Keratinocyte (primary cell): ENCODE results near the gene SKI. TPM values are rescaled to one million over a fixed set of nuclear protein-coding genes. Genes with fewer than 3 reads are reported as not detected.

ENCODE experiments used
- DNase-seq: peaks from one replicate; pipeline ENCODE4 v3.0.0-alpha.2; 2011; ENCODE audit warnings: low read depth, missing footprints, low spot score
- FAIRE-seq: peaks from 2 replicates; lab custom pipeline; 2011; peaks lifted over from hg19 to GRCh38; lab: Jason Lieb, UNC
- H2AFZ ChIP-seq: 2 replicates; pipeline ENCODE4 v1.6.0; 2012; ENCODE audit warnings: low read length, control low read depth, inconsistent platforms; ENCODE audit not compliant: control insufficient read depth
- H3K27ac ChIP-seq: 2 replicates; pipeline ENCODE4 v1.5.1; 2011; ENCODE audit warnings: low read length; ENCODE audit not compliant: control insufficient read depth, insufficient read depth
- H3K27me3 ChIP-seq: 3 replicates; pipeline ENCODE4 v1.6.0; 2011; ENCODE audit warnings: low read length; ENCODE audit not compliant: control insufficient read depth, insufficient read depth; ENCODE audit errors: extremely low read depth
- H3K36me3 ChIP-seq, 2 experiments: 2 replicates in 1 of 2; 3 replicates in 1 of 2; pipeline ENCODE4 v1.5.1; 2011; ENCODE audit warnings: low read length in 2 of 2, mild to moderate bottlenecking in 1 of 2; ENCODE audit not compliant: control insufficient read depth in 2 of 2, insufficient read depth in 2 of 2; ENCODE audit errors: extremely low read depth in 1 of 2
- H3K4me1 ChIP-seq: 3 replicates; pipeline ENCODE4 v1.5.1; 2011; ENCODE audit warnings: low read length; ENCODE audit not compliant: control insufficient read depth, insufficient read depth; ENCODE audit errors: extremely low read depth
- H3K4me2 ChIP-seq: 3 replicates; pipeline ENCODE4 v1.6.0; 2011; ENCODE audit warnings: low read depth, low read length; ENCODE audit not compliant: control insufficient read depth, insufficient read depth; ENCODE audit errors: extremely low read depth
- H3K4me3 ChIP-seq, 3 experiments: fragments of 200-600 bp in 1 of 3; sonication (generic) in 1 of 3; 2 replicates in 2 of 3; 3 replicates in 1 of 3; pipeline ENCODE4 v1.5.1; 2011 to 2016; ENCODE audit warnings: low read length in 3 of 3, mild to moderate bottlenecking in 3 of 3, control low read depth in 2 of 3, inconsistent platforms in 1 of 3, low read depth in 1 of 3, mixed read lengths in 1 of 3, mixed run types in 1 of 3, moderate library complexity in 1 of 3; ENCODE audit not compliant: control insufficient read depth in 2 of 3, insufficient read depth in 2 of 3; ENCODE audit errors: extremely low read depth in 1 of 3
- H3K79me2 ChIP-seq: 2 replicates; pipeline ENCODE4 v1.6.0; 2012; ENCODE audit warnings: low read length; ENCODE audit not compliant: control insufficient read depth, insufficient read depth
- H3K9ac ChIP-seq: 3 replicates; pipeline ENCODE4 v1.6.0; 2011; ENCODE audit warnings: low read length; ENCODE audit not compliant: control insufficient read depth, insufficient read depth; ENCODE audit errors: extremely low read depth
- H3K9me1 ChIP-seq: 3 replicates; pipeline ENCODE4 v1.6.0; 2011; ENCODE audit warnings: low read length; ENCODE audit not compliant: control insufficient read depth, insufficient read depth; ENCODE audit errors: extremely low read depth
- H3K9me3 ChIP-seq: 2 replicates; pipeline ENCODE4 v1.5.1; 2012; ENCODE audit warnings: low read depth, low read length; ENCODE audit not compliant: control insufficient read depth
- H4K20me1 ChIP-seq: 3 replicates; pipeline ENCODE4 v1.6.0; 2011; ENCODE audit warnings: low read length; ENCODE audit not compliant: control insufficient read depth, insufficient read depth; ENCODE audit errors: extremely low read depth
- CTCF ChIP-seq, 3 experiments: IDR thresholded peaks in 1 of 3; conservative IDR thresholded peaks in 1 of 3; optimal IDR thresholded peaks in 1 of 3; 2 replicates in 2 of 3; 3 replicates in 1 of 3; pipeline versions ENCODE3 to v1.5.1; 2011; ENCODE audit warnings: low read length in 3 of 3, mild to moderate bottlenecking in 3 of 3, moderate library complexity in 2 of 3, control low read depth in 1 of 3, inconsistent platforms in 1 of 3; ENCODE audit not compliant: insufficient read depth in 2 of 3; ENCODE audit errors: extremely low read depth in 1 of 3
- EZH2 ChIP-seq: IDR thresholded peaks from one replicate; pipeline ENCODE4 v1.6.1; 2012; ENCODE audit warnings: inconsistent platforms, mild to moderate bottlenecking, low read length, moderate library complexity
- dilution Hi-C: fragments of 300-500 bp; cut with MboI; formaldehyde crosslinking; loops from one replicate; pipeline ENCODE4 v1.7.0; 2020; ENCODE audit warnings: low sequenced_read_pairs; ENCODE audit not compliant: extremely low pct_ligation_motif_present
- polyA plus RNA-seq, 5 experiments: library from polyadenylated mRNA; depleted of rRNA in 3 of 5; stranded (reverse) in 3 of 5; stranded (forward) in 1 of 5; unstranded in 1 of 5; fragments of >200 nt; gene quantifications; 1 replicate in 1 of 5; 2 replicates in 3 of 5; 3 replicates in 1 of 5; pipeline versions ENCODE4 v1.2.1 to v1.2.3, GENCODE V29; 2011 to 2012; ENCODE audit warnings: missing spikeins in 2 of 5, low read depth in 1 of 5, low replicate concordance in 1 of 5

SKI gene
- polyA plus RNA-seq, 1 donor (not counting 4 experiments of a cell fraction or from before 2014, with no cell fraction given), result 4.8 TPM

GRCh38 chr1:2297246-2298011 lies 69.3 kb downstream of the SKI start:
- peaks cover 26% of the 10 kb centered on the region for H4K20me1 ChIP-seq
- dilution Hi-C loops, result no loop called here

GRCh38 chr1:2298685-2299084 lies 70.6 kb downstream of the SKI start:
- peaks cover 91% of the 10 kb centered on the region for H3K79me2 ChIP-seq
- H3K27ac ChIP-seq, result no peak overlapping the region
- H3K4me2 ChIP-seq, result peak overlapping the region; percentile 41
- H2AFZ ChIP-seq, result no peak overlapping the region
- no peak overlapping the region for H3K4me3 ChIP-seq
- H4K20me1 ChIP-seq, result peaks cover 29% of the 10 kb centered on the region
- H3K27me3 ChIP-seq, result no peaks in the 10 kb centered on the region
- dilution Hi-C loops, result no loop called here
- H3K4me1 ChIP-seq, result peaks cover 15% of the 10 kb centered on the region
- DNase-seq (no peak), FAIRE-seq (no peak)
- no peaks in the 10 kb centered on the region for H3K9me3 ChIP-seq
- TF ChIP-seq EZH2, result no peak
- peaks cover 4 to 10% of the 10 kb centered on the region in 2 experiments for H3K36me3 ChIP-seq
- H3K9ac ChIP-seq, result no peak overlapping the region
- H3K9me1 ChIP-seq, result peaks cover 6% of the 10 kb centered on the region

More at GRCh38 chr1:2297246-2298011, 69.3 kb downstream of the SKI start:
- Histone ChIP-seq H3K9ac (no peak overlapping the region), H3K79me2 (peaks cover 99% of the 10 kb centered on the region), H3K4me2 (no peak overlapping the region), H3K27ac (no peak overlapping the region), H3K27me3 (no peaks in the 10 kb centered on the region), H3K9me1 (peaks cover 6% of the 10 kb centered on the region), H3K4me3 (no peak overlapping the region), H3K4me1 (peaks cover 15% of the 10 kb centered on the region), H3K9me3 (no peaks in the 10 kb centered on the region), H2AFZ (no peak overlapping the region), H3K36me3 (peaks cover 2 to 7% of the 10 kb centered on the region in 2 experiments)
- no peak for TF ChIP-seq EZH2
- no peak for TF ChIP-seq CTCF (optimal IDR thresholded peaks at IDR 0.05 in 1 of 3, IDR thresholded peaks at IDR 0.05 in 1 of 3, conservative IDR thresholded peaks at IDR 0.05 in 1 of 3; ENCODE audit: extremely low read depth in 1 of 3, insufficient read depth in 2 of 3, low read length in 3 of 3)
- DNase-seq, result no peak
- no peak for FAIRE-seq
